ENCODE data around the gene FCN2.

FCN2 gene

GRCh38 chr9:134881313-134881670 is 682 bp downstream of the FCN2 start:
- no peak for TF ChIP-seq CTCF (IDR thresholded peaks at IDR 0.05; ENCODE audit: control extremely low read depth, extremely low read depth, low read depth, missing control alignments)
- DNase-seq (ENCODE audit: extremely low spot score) = no peak
- POLR2A ChIA-PET = no interaction called here
- CTCF ChIA-PET = no interaction called here

GRCh38 chr9:134882204-134882785 is 1.7 kb downstream of the FCN2 start:
- ChIA-PET CTCF (no interaction called here), POLR2A (no interaction called here)
- TF ChIP-seq CTCF (IDR thresholded peaks at IDR 0.05; ENCODE audit: control extremely low read depth, extremely low read depth, low read depth, missing control alignments) = no peak
- DNase-seq (ENCODE audit: extremely low spot score) = no peak

GRCh38 chr9:134883040-134883782 is 2.6 kb downstream of the FCN2 start:
- CTCF ChIA-PET = no interaction called here

GRCh38 chr9:134884492-134884891 is 3.9 kb downstream of the FCN2 start:
- no peak for DNase-seq (ENCODE audit: extremely low spot score)
- ChIA-PET POLR2A (no interaction called here), CTCF (no interaction called here)
- no peak for TF ChIP-seq CTCF (IDR thresholded peaks at IDR 0.05; ENCODE audit: control extremely low read depth, extremely low read depth, low read depth, missing control alignments)

More at GRCh38 chr9:134883040-134883782, 2.6 kb downstream of the FCN2 start:
- POLR2A ChIA-PET = no interaction called here
- TF ChIP-seq CTCF (IDR thresholded peaks at IDR 0.05; ENCODE audit: control extremely low read depth, extremely low read depth, low read depth, missing control alignments) = no peak
- no peak for DNase-seq (ENCODE audit: extremely low spot score)

- POLR2A ChIA-PET = no interaction called here
- no peak for TF ChIP-seq CTCF (IDR thresholded peaks at IDR 0.05; ENCODE audit: control extremely low read depth, extremely low read depth, low read depth, missing control alignments)
- DNase-seq (ENCODE audit: extremely low spot score) = no peak
- CTCF ChIA-PET = no interaction called here
These were observed 4.5 kb downstream of the FCN2 start for GRCh38 chr9:134885001-134885678.

- TF ChIP-seq CTCF (IDR thresholded peaks at IDR 0.05; ENCODE audit: control extremely low read depth, extremely low read depth, low read depth, missing control alignments) = no peak
- POLR2A ChIA-PET = no interaction called here
- CTCF ChIA-PET = no interaction called here
- DNase-seq (ENCODE audit: extremely low spot score) = no peak
These were observed 5.2 kb downstream of the FCN2 start for GRCh38 chr9:134885679-134886412.
